Measurements from ENCODE around the gene UAP1L1.

GRCh38 chr9:137103206-137103999, 26.1 kb downstream of the UAP1L1 start:
- TF ChIP-seq POLR2AphosphoS5 (IDR thresholded peaks at IDR 0.05) (no peak), CTCF (IDR thresholded peaks at IDR 0.05) (no peak)

Data from breast epithelium (tissue), 3 donors.